IMR-90 (cell line): ENCODE data around the gene HS6ST3. TPM values are rescaled to one million over a fixed set of nuclear protein-coding genes. Genes with fewer than 3 reads are reported as not detected.

Experiments
- ATAC-seq: fragments of 200-7000 bp; cut with Tn5 transposase; 2 replicates; pipeline ENCODE4 v1.9.1; 2020; ENCODE audit warnings: low read depth, mild to moderate bottlenecking, moderate library complexity
- BruUV-seq: library from RNA; stranded (reverse); fragments of 400-500 nt; replicated peaks from 2 replicates; lab custom pipeline; 2021; lab: Mats Ljungman, UMichigan
- CTCF ChIA-PET: fragments of 300-600 bp; formaldehyde crosslinking; extraction: SDS; loops from one replicate; lab custom pipeline; 2021; ENCODE audit warnings: antibody characterized with exemption; lab: Yijun Ruan, JAX
- POLR2A ChIA-PET: fragments of 300-600 bp; sonication (Branson Sonifier 250); formaldehyde crosslinking; loops from one replicate; lab custom pipeline; 2022; ENCODE audit warnings: antibody characterized with exemption; ENCODE audit not compliant: unreplicated experiment; lab: Charles Lee
- DNase-seq: peaks from one replicate; pipeline ENCODE4 v3.0.0; 2013
- H2AFZ ChIP-seq: replicated peaks from 2 replicates; pipeline ENCODE3; 2013; ENCODE audit warnings: low read length, mild to moderate bottlenecking; ENCODE audit not compliant: poor library complexity
- H2AK5ac ChIP-seq: 2 replicates; pipeline ENCODE4 v1.6.1; 2013; ENCODE audit warnings: low read depth, low read length, inconsistent platforms
- H2AK9ac ChIP-seq: replicated peaks from 2 replicates; pipeline ENCODE3; 2013; ENCODE audit warnings: mild to moderate bottlenecking, low read depth, low read length, moderate library complexity; ENCODE audit not compliant: poor library complexity
- H2BK120ac ChIP-seq: 2 replicates; pipeline ENCODE4 v1.6.1; 2013; ENCODE audit warnings: low read depth, low read length, inconsistent platforms
- H2BK15ac ChIP-seq: 3 replicates; pipeline ENCODE4 v1.6.1; 2013; ENCODE audit warnings: low read depth, low read length, inconsistent platforms
- H2BK20ac ChIP-seq: 2 replicates; pipeline ENCODE4 v1.6.1; 2013; ENCODE audit warnings: low read depth, mild to moderate bottlenecking, inconsistent platforms, low read length, moderate library complexity
- H2BK5ac ChIP-seq: 2 replicates; pipeline ENCODE4 v1.6.1; 2013; ENCODE audit warnings: mild to moderate bottlenecking, low read depth, low read length, inconsistent platforms; ENCODE audit not compliant: poor library complexity, severe bottlenecking
- H3K14ac ChIP-seq: replicated peaks from 2 replicates; pipeline ENCODE4 v1.6.1; 2013; ENCODE audit warnings: low read depth, low read length, inconsistent platforms
- H3K18ac ChIP-seq: 2 replicates; pipeline ENCODE4 v1.6.1; 2013; ENCODE audit warnings: low read depth, low read length, control low read depth
- H3K23ac ChIP-seq: 2 replicates; pipeline ENCODE4 v1.6.1; 2013; ENCODE audit warnings: low read depth, low read length, inconsistent platforms
- H3K27ac ChIP-seq: 2 replicates; pipeline ENCODE4 v1.5.1; 2013; ENCODE audit warnings: mild to moderate bottlenecking, control low read depth, low read length; ENCODE audit not compliant: insufficient read depth
- H3K27me3 ChIP-seq: 2 replicates; pipeline ENCODE4 v1.6.1; 2013; ENCODE audit warnings: low read length; ENCODE audit not compliant: control insufficient read depth, insufficient read depth
- H3K36me3 ChIP-seq: 2 replicates; pipeline ENCODE4 v1.6.1; 2013; ENCODE audit warnings: low read length, mixed read lengths; ENCODE audit not compliant: control insufficient read depth, insufficient read depth
- H3K4ac ChIP-seq: 2 replicates; pipeline ENCODE4 v1.6.1; 2013; ENCODE audit warnings: low read depth, low read length, inconsistent platforms
- H3K4me1 ChIP-seq: 2 replicates; pipeline ENCODE4 v1.6.1; 2013; ENCODE audit warnings: low read length, mixed read lengths; ENCODE audit not compliant: control insufficient read depth, insufficient read depth
- H3K4me2 ChIP-seq: 2 replicates; pipeline ENCODE4 v1.6.1; 2013; ENCODE audit warnings: low read depth, mild to moderate bottlenecking, control low read depth, low read length, moderate library complexity
- H3K4me3 ChIP-seq: 2 replicates; pipeline ENCODE4 v1.5.1; 2013; ENCODE audit warnings: low read depth, mild to moderate bottlenecking, control low read depth, low read length, moderate library complexity; ENCODE audit not compliant: insufficient read depth
- H3K56ac ChIP-seq: 2 replicates; pipeline ENCODE4 v1.6.1; 2013; ENCODE audit warnings: low read length, inconsistent platforms; ENCODE audit not compliant: insufficient read depth; ENCODE audit errors: extremely low read depth
- H3K79me1 ChIP-seq, 2 experiments: 2 replicates each; pipeline ENCODE4 v1.6.1; 2013; ENCODE audit warnings: low read length in 2 of 2, inconsistent platforms in 1 of 2, low read depth in 1 of 2
- H3K9ac ChIP-seq: 2 replicates; pipeline ENCODE4 v1.6.1; 2013; ENCODE audit warnings: low read depth, low read length, control low read depth
- H3K9me1 ChIP-seq: 2 replicates; pipeline ENCODE4 v1.6.1; 2013; ENCODE audit warnings: low read length, inconsistent platforms; ENCODE audit not compliant: insufficient read depth
- H3K9me3 ChIP-seq: 2 replicates; pipeline ENCODE4 v1.6.1; 2013; ENCODE audit warnings: low read length; ENCODE audit not compliant: control insufficient read depth, insufficient read depth
- H4K20me1 ChIP-seq: 2 replicates; pipeline ENCODE4 v1.6.1; 2013; ENCODE audit warnings: low read length, inconsistent platforms; ENCODE audit not compliant: insufficient read depth
- H4K5ac ChIP-seq: 2 replicates; pipeline ENCODE4 v1.6.1; 2013; ENCODE audit warnings: mild to moderate bottlenecking, low read depth, low read length, control low read depth
- H4K8ac ChIP-seq, 2 experiments: 2 replicates each; pipeline ENCODE4 v1.6.1; 2013; ENCODE audit warnings: low read depth in 2 of 2, low read length in 2 of 2, control low read depth in 1 of 2, inconsistent platforms in 1 of 2
- H4K91ac ChIP-seq: 2 replicates; pipeline ENCODE4 v1.6.1; 2013; ENCODE audit warnings: low read depth, low read length, inconsistent platforms; ENCODE audit not compliant: insufficient read depth
- CTCF ChIP-seq: conservative IDR thresholded peaks from 2 replicates; pipeline ENCODE4 v1.5.1; 2012; ENCODE audit warnings: mild to moderate bottlenecking, low read depth, low read length, improper control_type of control experiment
- POLR2A ChIP-seq: IDR thresholded peaks from 2 replicates; pipeline ENCODE4 v1.6.1; 2012; ENCODE audit warnings: mild to moderate bottlenecking, low read depth, low read length
- RAD21 ChIP-seq: IDR thresholded peaks from 2 replicates; pipeline ENCODE4 v1.6.1; 2012; ENCODE audit warnings: low read length, improper control_type of control experiment
- WGBS, 2 experiments: methylation state at CpG; one replicate each; pipeline versions ENCODE4 v1.1.5 to v1.1.7; 2013; ENCODE audit warnings: missing lambda C conversion rate in 2 of 2; ENCODE audit not compliant: insufficient read length in 1 of 2; ENCODE audit errors: extremely low coverage in 2 of 2; 5-methylcytosine and 5-hydroxymethylcytosine counted together
- dilution Hi-C: fragments of 300-500 bp; cut with HindIII; formaldehyde crosslinking; loops from one replicate; pipeline ENCODE4 v1.14.3; 2018; ENCODE audit warnings: low sequenced_read_pairs; ENCODE audit not compliant: unreplicated experiment
- in situ Hi-C: fragments of 300-500 bp; cut with MboI; formaldehyde crosslinking; loops from 3 replicates; pipeline ENCODE4 v1.14.3; 2019; ENCODE audit warnings: low sequenced_read_pairs, inconsistent platforms, mixed read lengths
- intact Hi-C: fragments of 100-400 bp; cut with micrococcal nuclease; formaldehyde crosslinking; loops from 2 replicates; pipeline ENCODE4 v1.10.0; 2022
- polyA plus RNA-seq, 3 experiments: library from polyadenylated mRNA; depleted of rRNA; stranded (reverse); fragments of >200 nt; gene quantifications; 2 replicates each; pipeline ENCODE4 v1.2.3, GENCODE V29; 2012; ENCODE audit warnings: low replicate concordance in 1 of 3
- total RNA-seq: library from RNA; depleted of rRNA; stranded (reverse); fragments of >200 nt; gene quantifications from 2 replicates; pipeline ENCODE4 v1.2.3, GENCODE V29; 2012

HS6ST3 gene
- total and polyA plus RNA-seq, 2 of the 4 experiments (the other 2 are of a cell fraction): not detected

- Histone ChIP-seq H3K9me3 (no peaks in the 10 kb centered on the region), H2BK120ac (no peak overlapping the region), H3K23ac (no peak overlapping the region), H4K20me1 (no peaks in the 10 kb centered on the region), H3K79me1 (no peaks in the 10 kb centered on the region), H3K27me3 (no peaks in the 10 kb centered on the region), H3K4me1 (no peaks in the 10 kb centered on the region), H4K91ac (no peak overlapping the region), H3K4me3 (no peak overlapping the region), H2AFZ (no peak overlapping the region), H2AK5ac (no peak overlapping the region), H3K4me2 (no peak overlapping the region), H3K9me1 (no peaks in the 10 kb centered on the region), H4K8ac (no peak overlapping the region), H3K14ac (no peak overlapping the region), H3K4ac (no peak overlapping the region), H2BK5ac (no peak overlapping the region), H3K27ac (no peak overlapping the region), H2AK9ac (no peak overlapping the region), H2BK15ac (no peak overlapping the region), H3K56ac (no peak overlapping the region), H2BK20ac (no peak overlapping the region), H3K18ac (no peak overlapping the region), H3K36me3 (no peaks in the 10 kb centered on the region), H4K5ac (no peak overlapping the region), H3K9ac (no peak overlapping the region)
- dilution Hi-C loops: no loop called here
- DNase-seq (peak; percentile 10), ATAC-seq (no peak)
- ChIA-PET CTCF (interaction anchor here (0.6 to 1.6 kb wide), 5 partner anchors 13 to 797 kb away, joined by 3 to 8 read pairs (median 5); no protein-coding TSS in a partner anchor), POLR2A (no interaction called here)
- no peak for TF ChIP-seq POLR2A
- TF ChIP-seq RAD21: peak; percentile 29
- TF ChIP-seq CTCF: peak; percentile 45
- no CpG with 5 or more reads among the region's 4 CpGs for WGBS, 2 experiments
- in situ Hi-C loops: loop anchor here (25.0 kb wide), 1 partner anchor 780 kb away; no protein-coding TSS in a partner anchor
- intact Hi-C loops: loop anchor here (5.0 kb wide), 1 partner anchor 795 kb away; no protein-coding TSS in a partner anchor
- no TSS peak for BruUV-seq
Measured at GRCh38 chr13:96817336-96817941, 727.5 kb downstream of the HS6ST3 start.
